Mesendoderm (in vitro differentiated cells): ENCODE results near the gene SCFD2.

Experiments used
- DNase-seq: peaks from one replicate; pipeline ENCODE4 v3.0.0; 2013
- H2AK5ac ChIP-seq: 2 replicates; pipeline ENCODE4 v1.6.1; 2013; ENCODE audit warnings: low read length, inconsistent platforms
- H2BK120ac ChIP-seq: 2 replicates; pipeline ENCODE4 v1.6.1; 2013; ENCODE audit warnings: low read depth, mild to moderate bottlenecking, low read length, moderate library complexity, mixed read lengths
- H2BK15ac ChIP-seq: replicated peaks from 2 replicates; pipeline ENCODE4 v1.6.1; 2013; ENCODE audit warnings: low read depth, mild to moderate bottlenecking, moderate library complexity
- H2BK5ac ChIP-seq: 2 replicates; pipeline ENCODE4 v1.6.1; 2013; ENCODE audit warnings: low read length, inconsistent platforms
- H3K18ac ChIP-seq: 2 replicates; pipeline ENCODE4 v1.6.1; 2013; ENCODE audit warnings: mild to moderate bottlenecking, low read length, mixed read lengths
- H3K23ac ChIP-seq: one replicate; pipeline ENCODE4 v1.6.1; 2013; ENCODE audit warnings: low read length
- H3K27ac ChIP-seq: 2 replicates; pipeline ENCODE4 v1.5.1; 2013; ENCODE audit warnings: low read depth, mild to moderate bottlenecking, inconsistent platforms, low read length, moderate library complexity
- H3K27me3 ChIP-seq: 2 replicates; pipeline ENCODE4 v1.6.1; 2013; ENCODE audit warnings: low read length, control low read depth, mild to moderate bottlenecking, inconsistent platforms; ENCODE audit not compliant: insufficient read depth, poor library complexity
- H3K36me3 ChIP-seq: 2 replicates; pipeline ENCODE4 v1.6.1; 2013; ENCODE audit warnings: low read length, inconsistent platforms; ENCODE audit not compliant: control insufficient read depth, insufficient read depth
- H3K4ac ChIP-seq: one replicate; pipeline ENCODE4 v1.6.1; 2013; ENCODE audit warnings: low read depth, mild to moderate bottlenecking, low read length, moderate library complexity
- H3K4me1 ChIP-seq: 2 replicates; pipeline ENCODE4 v1.6.1; 2013; ENCODE audit warnings: low read depth, low read length, inconsistent platforms; ENCODE audit not compliant: control insufficient read depth
- H3K4me2 ChIP-seq: 2 replicates; pipeline ENCODE4 v1.6.1; 2013; ENCODE audit warnings: low read length
- H3K4me3 ChIP-seq: 2 replicates; pipeline ENCODE4 v1.5.1; 2013; ENCODE audit warnings: mild to moderate bottlenecking, low read length
- H3K56ac ChIP-seq: one replicate; pipeline ENCODE4 v1.6.1; 2013; ENCODE audit warnings: low read length
- H3K79me1 ChIP-seq: 2 replicates; pipeline ENCODE4 v1.6.1; 2013; ENCODE audit warnings: low read length, inconsistent platforms
- H3K79me2 ChIP-seq: 2 replicates; pipeline ENCODE4 v1.6.1; 2013; ENCODE audit warnings: mild to moderate bottlenecking, low read length; ENCODE audit not compliant: control insufficient read depth, insufficient read depth
- H3K9ac ChIP-seq: 2 replicates; pipeline ENCODE4 v1.6.1; 2013; ENCODE audit warnings: low read length, inconsistent platforms
- H4K5ac ChIP-seq: one replicate; pipeline ENCODE4 v1.6.1; 2013; ENCODE audit warnings: low read length
- H4K8ac ChIP-seq: one replicate; pipeline ENCODE4 v1.6.1; 2013; ENCODE audit warnings: low read depth, mild to moderate bottlenecking, control low read depth, low read length, moderate library complexity
- WGBS: extraction: QIAGEN DNeasy Blood & Tissue Kit; methylation state at CpG from one replicate; pipeline ENCODE4 v1.1.7; 2013; ENCODE audit warnings: low lambda C conversion rate, missing lambda C conversion rate; ENCODE audit not compliant: insufficient coverage; ENCODE audit errors: extremely low coverage; 5-methylcytosine and 5-hydroxymethylcytosine counted together

SCFD2 gene

DNA sequence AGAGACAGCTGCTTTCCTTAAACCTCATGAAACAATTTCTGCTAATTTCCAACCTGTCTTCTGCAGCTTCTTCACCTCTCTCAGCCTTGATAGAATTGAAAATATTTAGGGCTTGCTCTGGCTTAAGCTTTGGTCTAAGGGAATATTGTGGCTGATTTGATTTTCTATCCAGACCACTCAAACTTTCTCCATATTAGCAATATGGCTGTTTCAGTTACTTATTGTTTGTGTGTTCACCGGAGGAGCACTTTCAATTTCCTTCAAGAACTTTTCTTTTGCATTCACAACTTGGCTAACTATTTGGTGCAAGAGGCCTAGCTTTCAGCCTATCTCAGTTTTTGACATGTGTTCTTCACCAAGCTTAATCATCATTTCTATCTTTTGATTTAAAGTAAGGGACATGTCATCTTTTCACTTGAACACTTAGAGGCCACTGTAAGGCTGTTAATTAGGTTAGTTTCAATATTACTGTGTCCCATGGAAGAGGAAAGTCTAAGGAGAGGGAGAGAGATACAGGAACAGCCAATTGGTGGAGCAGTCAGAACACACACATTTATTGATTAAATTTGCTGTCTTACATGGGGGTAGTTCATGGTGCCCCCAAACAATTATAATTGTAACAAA lies 290.6 kb downstream of the SCFD2 start:
- Histone ChIP-seq H3K27me3 (no peaks in the 10 kb centered on the region), H3K79me2 (no peaks in the 10 kb centered on the region), H2AK5ac (no peak overlapping the region), H3K4ac (no peak overlapping the region), H2BK15ac (no peak overlapping the region), H3K27ac (no peak overlapping the region), H3K36me3 (no peaks in the 10 kb centered on the region), H3K56ac (no peak overlapping the region), H2BK120ac (no peak overlapping the region), H3K23ac (no peak overlapping the region), H4K8ac (no peak overlapping the region), H4K5ac (no peak overlapping the region), H3K4me3 (no peak overlapping the region), H3K79me1 (no peaks in the 10 kb centered on the region), H3K18ac (no peak overlapping the region), H3K4me1 (no peaks in the 10 kb centered on the region), H2BK5ac (no peak overlapping the region), H3K4me2 (no peak overlapping the region), H3K9ac (no peak overlapping the region)
- DNase-seq = no peak
- no CpG with 5 or more reads among the region's 1 CpG for WGBS

DNA sequence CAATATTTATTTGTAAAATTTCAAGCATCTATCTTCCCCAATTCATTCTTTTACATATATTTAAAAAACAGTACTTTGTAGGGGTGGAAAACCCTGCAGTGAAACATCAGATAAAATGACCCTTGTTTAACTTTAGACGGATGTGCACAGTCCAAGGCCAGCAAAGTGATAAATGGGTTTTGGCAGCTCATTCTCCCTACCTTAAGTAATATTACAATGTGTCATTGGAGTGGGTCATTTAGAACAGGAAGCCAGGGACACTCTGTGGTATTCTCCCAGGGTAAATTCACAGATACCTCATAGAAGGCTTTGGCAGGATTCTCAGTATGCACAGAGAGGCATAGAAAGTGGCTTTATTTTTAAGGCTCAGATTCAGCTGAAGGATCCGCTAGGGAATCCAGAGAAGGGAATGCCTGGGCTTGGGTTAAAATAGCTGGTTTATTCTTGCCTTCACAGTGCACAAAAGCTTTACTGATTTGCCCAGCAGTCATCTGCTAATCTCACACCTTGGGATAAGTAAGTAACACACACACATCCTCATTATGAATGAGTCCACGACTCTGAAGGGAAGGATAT lies 297.0 kb downstream of the SCFD2 start:
- no peak overlapping the region for H3K9ac ChIP-seq
- H3K4me1 ChIP-seq = no peaks in the 10 kb centered on the region
- H2BK120ac ChIP-seq = no peak overlapping the region
- H3K79me2 ChIP-seq = no peaks in the 10 kb centered on the region
- peak; percentile 31 for DNase-seq
- H3K4ac ChIP-seq = no peak overlapping the region
- H3K4me2 ChIP-seq = no peak overlapping the region
- H3K79me1 ChIP-seq = no peaks in the 10 kb centered on the region
- H3K56ac ChIP-seq = no peak overlapping the region
- no peaks in the 10 kb centered on the region for H3K27me3 ChIP-seq
- no peak overlapping the region for H2BK5ac ChIP-seq
- H2BK15ac ChIP-seq = no peak overlapping the region
- no peak overlapping the region for H4K5ac ChIP-seq
- no peak overlapping the region for H2AK5ac ChIP-seq
- no peak overlapping the region for H3K27ac ChIP-seq
- no peak overlapping the region for H4K8ac ChIP-seq
- no CpG with 5 or more reads among the region's 3 CpGs for WGBS
- no peak overlapping the region for H3K23ac ChIP-seq
- H3K4me3 ChIP-seq = no peak overlapping the region
- H3K18ac ChIP-seq = no peak overlapping the region
- no peaks in the 10 kb centered on the region for H3K36me3 ChIP-seq

DNA sequence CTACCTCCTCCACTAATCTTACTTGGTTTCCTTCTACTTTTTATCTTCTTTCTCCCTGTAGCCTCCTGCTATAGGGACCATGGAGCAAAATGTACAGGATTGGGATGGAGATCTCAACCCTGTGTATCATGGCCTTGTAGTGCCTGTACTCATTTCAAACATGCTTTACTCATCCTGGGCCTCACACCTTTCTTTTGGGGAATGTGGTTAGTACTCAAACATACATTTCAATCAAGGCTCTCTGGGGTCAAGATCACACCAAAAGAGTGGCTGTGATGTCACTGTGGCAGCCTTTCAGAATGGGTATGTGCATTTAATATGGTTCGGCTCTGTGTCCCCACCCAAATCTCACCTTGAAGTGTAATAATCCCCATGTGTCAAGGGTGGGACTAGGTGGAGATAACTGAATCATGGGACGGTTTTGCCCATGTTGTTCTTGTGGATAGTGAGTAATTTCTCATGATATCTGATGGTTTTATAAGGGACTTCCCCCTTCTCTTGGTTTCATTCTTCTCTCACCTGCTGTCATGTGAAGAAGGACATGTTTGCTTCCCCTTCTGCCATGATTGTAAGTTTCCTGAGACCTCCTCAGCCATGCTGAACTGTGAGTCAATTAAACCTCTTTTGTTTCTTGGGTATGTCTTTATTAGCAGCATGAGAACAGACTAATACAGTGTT lies 298.6 kb downstream of the SCFD2 start:
- H4K8ac ChIP-seq = no peak overlapping the region
- H3K36me3 ChIP-seq = no peaks in the 10 kb centered on the region
- H3K9ac ChIP-seq = no peak overlapping the region
- H3K4ac ChIP-seq = no peak overlapping the region
- no peaks in the 10 kb centered on the region for H3K79me1 ChIP-seq
- no peak overlapping the region for H3K56ac ChIP-seq
- H4K5ac ChIP-seq = no peak overlapping the region
- no peak overlapping the region for H2BK120ac ChIP-seq
- DNase-seq = no peak
- H2BK5ac ChIP-seq = no peak overlapping the region
- no peaks in the 10 kb centered on the region for H3K27me3 ChIP-seq
- H3K4me3 ChIP-seq = no peak overlapping the region
- WGBS = no CpG with 5 or more reads among the region's 2 CpGs
- no peak overlapping the region for H3K18ac ChIP-seq
- H2BK15ac ChIP-seq = no peak overlapping the region
- no peak overlapping the region for H3K23ac ChIP-seq
- no peak overlapping the region for H3K27ac ChIP-seq
- H3K4me1 ChIP-seq = no peaks in the 10 kb centered on the region
- no peak overlapping the region for H3K4me2 ChIP-seq
- no peak overlapping the region for H2AK5ac ChIP-seq
- H3K79me2 ChIP-seq = no peaks in the 10 kb centered on the region

DNA sequence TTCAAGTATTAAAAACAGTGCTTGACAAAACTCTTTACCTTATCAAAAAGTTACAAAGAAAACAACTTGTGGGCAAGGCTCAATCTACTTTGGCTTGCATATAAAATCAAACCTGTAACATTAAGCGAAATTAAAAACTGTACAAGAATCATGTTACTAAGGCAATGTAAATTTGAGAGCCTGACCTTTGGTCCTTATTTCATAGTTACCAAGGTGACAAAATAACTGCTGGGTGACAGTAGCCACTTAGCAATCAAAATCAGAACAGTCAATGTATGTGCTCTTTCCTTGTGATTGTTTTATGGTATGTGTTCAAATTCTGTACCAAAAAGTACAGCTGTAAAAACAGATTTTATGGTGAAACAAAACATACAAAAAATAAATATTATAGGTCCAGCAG lies 299.7 kb downstream of the SCFD2 start:
- Histone ChIP-seq H3K36me3 (no peaks in the 10 kb centered on the region), H3K4ac (no peak overlapping the region), H2BK15ac (no peak overlapping the region), H3K79me2 (no peaks in the 10 kb centered on the region), H2BK120ac (no peak overlapping the region), H3K23ac (no peak overlapping the region), H3K4me2 (no peak overlapping the region), H4K8ac (no peak overlapping the region), H4K5ac (no peak overlapping the region), H3K27me3 (no peaks in the 10 kb centered on the region), H2BK5ac (no peak overlapping the region), H3K4me3 (no peak overlapping the region), H3K56ac (no peak overlapping the region), H3K9ac (no peak overlapping the region), H3K4me1 (no peaks in the 10 kb centered on the region), H2AK5ac (no peak overlapping the region), H3K27ac (no peak overlapping the region), H3K18ac (no peak overlapping the region), H3K79me1 (no peaks in the 10 kb centered on the region)
- WGBS = no CpG with 5 or more reads among the region's 1 CpG
- DNase-seq = no peak

DNA sequence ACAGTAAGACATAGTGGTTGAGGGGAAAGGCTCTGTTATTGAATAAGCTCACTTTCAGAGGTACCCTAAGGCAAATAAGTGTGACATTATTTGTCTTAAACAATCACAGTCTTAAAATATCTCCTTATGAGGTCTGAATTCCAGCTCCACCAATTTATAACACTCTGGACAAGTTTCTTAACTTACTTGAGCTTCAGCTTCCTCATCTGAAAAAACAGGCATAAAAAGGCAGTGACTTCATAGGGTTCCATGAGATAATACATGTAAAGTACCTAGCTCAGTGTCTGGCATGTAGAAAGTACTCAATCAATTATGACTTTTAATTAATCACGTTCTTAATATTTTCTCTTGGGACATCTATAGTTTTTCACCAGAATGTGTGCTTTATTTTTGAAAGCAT lies 301.3 kb downstream of the SCFD2 start:
- no peak overlapping the region for H3K4ac ChIP-seq
- H3K18ac ChIP-seq = no peak overlapping the region
- H2BK5ac ChIP-seq = no peak overlapping the region
- no CpG with 5 or more reads among the region's 1 CpG for WGBS
- H4K8ac ChIP-seq = no peak overlapping the region
- H3K4me1 ChIP-seq = no peaks in the 10 kb centered on the region
- H3K79me2 ChIP-seq = no peaks in the 10 kb centered on the region
- no peaks in the 10 kb centered on the region for H3K79me1 ChIP-seq
- H3K9ac ChIP-seq = no peak overlapping the region
- H4K5ac ChIP-seq = no peak overlapping the region
- no peak overlapping the region for H3K4me3 ChIP-seq
- no peak overlapping the region for H2BK120ac ChIP-seq
- H3K23ac ChIP-seq = no peak overlapping the region
- DNase-seq = no peak
- H2BK15ac ChIP-seq = no peak overlapping the region
- no peak overlapping the region for H3K56ac ChIP-seq
- no peak overlapping the region for H3K27ac ChIP-seq
- no peaks in the 10 kb centered on the region for H3K27me3 ChIP-seq
- no peaks in the 10 kb centered on the region for H3K36me3 ChIP-seq
- H2AK5ac ChIP-seq = no peak overlapping the region
- H3K4me2 ChIP-seq = no peak overlapping the region
